NB4 (cell line): ENCODE data around the gene DUSP23.

ENCODE experiments used
- DNase-seq: peaks from one replicate; pipeline ENCODE4 v3.0.0; 2010; ENCODE audit warnings: low read depth
- H3K4me3 ChIP-seq: one replicate; pipeline ENCODE4 v1.5.1; 2011; ENCODE audit warnings: mild to moderate bottlenecking, low read depth, low read length, moderate library complexity
- MYC ChIP-seq: IDR thresholded peaks from 2 replicates; pipeline ENCODE4 v1.6.1; 2011; ENCODE audit warnings: low read depth, low read length
- POLR2A ChIP-seq: IDR thresholded peaks from 2 replicates; pipeline ENCODE4 v1.6.1; 2011; ENCODE audit warnings: mild to moderate bottlenecking; ENCODE audit not compliant: insufficient read length; ENCODE audit errors: extremely low read depth
- TF ChIP-seq, protein P1 (sequence below): IDR thresholded peaks from 2 replicates; pipeline ENCODE4 v1.6.1; 2011; ENCODE audit warnings: low read depth, low read length
- TF ChIP-seq, protein P2 (sequence below): IDR thresholded peaks from one replicate; pipeline ENCODE4 v1.5.1; 2012; ENCODE audit warnings: low read depth, low read length

The DUSP23 gene

DNA sequence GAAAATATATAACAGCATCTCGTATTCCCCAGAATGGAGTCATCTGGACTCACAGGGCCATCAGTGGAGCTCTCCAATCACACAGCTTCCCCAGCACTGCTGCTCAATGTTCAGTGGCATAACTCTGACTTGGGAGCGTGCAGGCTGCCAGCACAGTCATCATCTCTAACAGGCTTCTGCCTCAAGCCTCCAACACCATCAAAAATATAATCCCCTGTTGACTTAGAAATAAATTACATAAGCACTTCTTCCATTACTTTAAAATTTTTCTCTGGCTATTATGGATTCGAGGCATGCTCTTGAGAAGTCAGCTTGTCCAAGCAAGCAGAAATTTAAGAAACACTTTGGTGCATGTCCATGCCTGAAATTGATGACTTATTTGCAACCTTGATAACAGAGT is 6.2 kb downstream of the DUSP23 start:
- no peak for DNase-seq
- H3K4me3 ChIP-seq = no peak overlapping the region
- TF ChIP-seq MYC = no peak
- TF ChIP-seq, protein P1, sequence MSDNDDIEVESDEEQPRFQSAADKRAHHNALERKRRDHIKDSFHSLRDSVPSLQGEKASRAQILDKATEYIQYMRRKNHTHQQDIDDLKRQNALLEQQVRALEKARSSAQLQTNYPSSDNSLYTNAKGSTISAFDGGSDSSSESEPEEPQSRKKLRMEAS = no peak
- no peak for TF ChIP-seq POLR2A
- TF ChIP-seq, protein P2, sequence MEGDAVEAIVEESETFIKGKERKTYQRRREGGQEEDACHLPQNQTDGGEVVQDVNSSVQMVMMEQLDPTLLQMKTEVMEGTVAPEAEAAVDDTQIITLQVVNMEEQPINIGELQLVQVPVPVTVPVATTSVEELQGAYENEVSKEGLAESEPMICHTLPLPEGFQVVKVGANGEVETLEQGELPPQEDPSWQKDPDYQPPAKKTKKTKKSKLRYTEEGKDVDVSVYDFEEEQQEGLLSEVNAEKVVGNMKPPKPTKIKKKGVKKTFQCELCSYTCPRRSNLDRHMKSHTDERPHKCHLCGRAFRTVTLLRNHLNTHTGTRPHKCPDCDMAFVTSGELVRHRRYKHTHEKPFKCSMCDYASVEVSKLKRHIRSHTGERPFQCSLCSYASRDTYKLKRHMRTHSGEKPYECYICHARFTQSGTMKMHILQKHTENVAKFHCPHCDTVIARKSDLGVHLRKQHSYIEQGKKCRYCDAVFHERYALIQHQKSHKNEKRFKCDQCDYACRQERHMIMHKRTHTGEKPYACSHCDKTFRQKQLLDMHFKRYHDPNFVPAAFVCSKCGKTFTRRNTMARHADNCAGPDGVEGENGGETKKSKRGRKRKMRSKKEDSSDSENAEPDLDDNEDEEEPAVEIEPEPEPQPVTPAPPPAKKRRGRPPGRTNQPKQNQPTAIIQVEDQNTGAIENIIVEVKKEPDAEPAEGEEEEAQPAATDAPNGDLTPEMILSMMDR = no peak

DNA sequence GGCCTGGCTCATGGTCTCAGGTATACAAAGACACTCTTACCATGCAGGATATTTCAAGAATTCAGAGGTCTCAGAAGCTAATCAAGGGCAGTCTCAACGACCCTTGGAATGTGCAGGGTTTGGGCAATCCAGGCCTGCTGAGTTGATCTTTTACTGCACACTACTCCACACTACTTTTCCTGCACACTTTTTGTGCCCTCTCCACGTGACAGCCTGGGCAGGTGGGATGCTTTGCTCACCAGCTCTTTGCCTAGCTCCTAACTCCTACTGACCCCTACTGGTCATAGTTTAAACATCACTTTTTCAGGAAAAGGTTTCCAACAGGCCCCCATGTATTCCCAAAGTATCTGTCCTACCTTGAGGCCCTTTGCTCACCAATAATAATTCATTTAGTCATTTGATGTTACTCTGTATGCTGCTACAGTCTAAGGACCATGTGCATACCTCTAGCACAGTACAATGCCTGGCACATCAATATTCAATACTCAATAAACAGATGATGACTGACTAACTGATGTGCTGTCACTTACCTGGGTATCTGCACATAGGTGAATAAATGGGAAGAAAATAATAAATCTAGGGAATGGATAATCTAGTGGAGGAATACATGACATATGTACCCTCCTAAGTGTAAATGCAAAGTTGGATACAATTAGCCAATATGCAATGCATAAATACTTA is 9.6 kb downstream of the DUSP23 start:
- TF ChIP-seq, protein P2 = peak; percentile 55
- TF ChIP-seq POLR2A = no peak
- TF ChIP-seq MYC = no peak
- TF ChIP-seq, protein P1 = peak; percentile 57
- DNase-seq = peak; percentile 36
- no peak overlapping the region for H3K4me3 ChIP-seq

DNA sequence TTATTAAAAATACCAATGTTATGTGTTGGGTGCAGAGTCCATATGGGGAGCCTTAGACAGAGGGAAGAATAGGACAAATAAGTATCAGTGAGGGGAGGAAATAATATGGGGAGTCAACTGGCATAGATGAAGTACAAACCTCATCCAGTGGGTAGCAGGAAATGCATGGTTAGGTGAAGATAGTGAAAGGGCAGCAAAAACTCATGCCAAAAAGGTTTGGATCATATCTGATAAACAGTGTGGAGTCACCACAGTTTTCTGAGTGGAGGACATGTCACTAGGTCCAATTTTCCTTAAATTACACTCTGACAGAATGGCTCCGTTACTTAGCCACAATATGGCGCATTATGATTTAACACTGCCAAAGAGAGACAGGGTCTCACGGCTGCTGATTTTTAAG is 10.3 kb downstream of the DUSP23 start:
- H3K4me3 ChIP-seq = no peak overlapping the region
- DNase-seq = no peak
- no peak for TF ChIP-seq MYC
- TF ChIP-seq, protein P1 = no peak
- TF ChIP-seq POLR2A = no peak
- TF ChIP-seq, protein P2 = no peak

DNA sequence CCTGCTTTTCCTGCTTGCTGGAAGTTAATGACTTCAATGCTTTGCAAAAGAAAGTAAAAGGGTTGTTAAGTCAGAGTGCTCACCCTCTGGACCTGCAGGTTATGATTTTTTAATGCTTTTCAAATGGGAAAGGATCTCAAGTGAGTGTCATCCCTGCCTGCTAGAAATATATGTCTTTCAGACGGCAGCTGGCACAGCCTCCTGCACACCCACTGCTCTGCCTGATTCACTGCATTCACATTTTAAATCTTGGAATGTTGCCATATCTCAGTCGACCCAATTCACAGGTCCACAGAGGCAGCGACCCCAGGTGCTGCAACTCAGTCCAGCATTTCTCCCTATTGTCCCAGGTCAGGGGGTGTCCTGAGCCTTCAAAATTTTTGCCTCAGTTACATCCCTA is 10.7 kb downstream of the DUSP23 start:
- no peak for TF ChIP-seq POLR2A
- TF ChIP-seq, protein P1 = no peak
- no peak for TF ChIP-seq MYC
- no peak overlapping the region for H3K4me3 ChIP-seq
- DNase-seq = no peak

DNA sequence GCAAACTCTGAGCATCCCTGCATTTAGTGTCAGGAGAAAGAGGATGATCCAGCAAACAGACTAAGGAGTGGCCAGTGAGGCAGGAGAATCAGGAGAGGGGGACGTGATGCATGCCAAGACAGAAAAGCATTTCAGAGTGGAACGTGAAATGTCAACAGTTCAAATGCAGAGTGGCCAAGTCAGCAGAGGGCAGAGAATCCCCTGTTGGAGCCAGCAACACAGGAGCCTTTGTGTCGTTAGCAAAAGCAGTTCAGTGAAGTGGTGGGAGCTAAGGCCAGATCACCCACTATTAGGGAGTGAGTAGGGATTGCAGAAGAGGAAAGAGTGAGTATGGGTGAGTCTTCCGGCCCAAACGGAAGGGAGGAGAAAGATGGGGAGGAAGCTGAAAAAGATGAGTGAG is 14.8 kb downstream of the DUSP23 start:
- no peak overlapping the region for H3K4me3 ChIP-seq
- TF ChIP-seq POLR2A (no peak), MYC (no peak)
- TF ChIP-seq, protein P1 = no peak
- TF ChIP-seq, protein P2 = no peak
- no peak for DNase-seq

DNA sequence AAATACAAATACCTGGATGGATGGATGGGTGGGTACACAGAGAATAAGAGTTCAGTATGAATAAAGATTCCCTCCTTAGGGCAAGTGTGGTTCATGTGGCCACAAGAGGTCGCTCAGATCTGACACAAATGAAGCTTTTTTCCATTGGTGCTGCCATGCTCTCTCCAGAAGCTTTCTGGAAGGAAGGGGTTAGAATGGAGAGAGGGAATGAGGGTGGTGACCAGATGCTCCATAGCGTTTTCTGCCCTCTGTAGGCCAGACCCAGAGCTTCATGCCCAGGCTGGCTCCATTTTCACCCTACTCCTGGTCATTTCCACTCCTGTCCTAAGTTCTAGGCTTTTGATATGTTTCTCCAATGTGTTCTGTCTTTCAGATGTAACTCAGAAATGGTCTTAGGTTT is 18.1 kb downstream of the DUSP23 start:
- no peak overlapping the region for H3K4me3 ChIP-seq
- peak; percentile 74 for DNase-seq
- TF ChIP-seq, protein P2 = peak; percentile 70
- TF ChIP-seq POLR2A = no peak
